AG09309 (cell line): ENCODE measurements around the gene SEMA4C.

ENCODE experiments used
- DNase-seq: peaks from one replicate; pipeline ENCODE4 v3.0.0-alpha.2; 2010; ENCODE audit warnings: low read depth
- H3K4me3 ChIP-seq: 2 replicates; pipeline ENCODE4 v1.5.1; 2011; ENCODE audit warnings: mild to moderate bottlenecking, low read depth, low read length, moderate library complexity; ENCODE audit not compliant: control insufficient read depth
- TF ChIP-seq, protein P1 (sequence below): IDR thresholded peaks from 2 replicates; pipeline ENCODE4 v1.5.1; 2011; ENCODE audit warnings: mild to moderate bottlenecking, low read depth, low read length, inconsistent platforms; ENCODE audit not compliant: insufficient read depth, control insufficient read depth; ENCODE audit errors: missing control alignments

SEMA4C gene

DNA sequence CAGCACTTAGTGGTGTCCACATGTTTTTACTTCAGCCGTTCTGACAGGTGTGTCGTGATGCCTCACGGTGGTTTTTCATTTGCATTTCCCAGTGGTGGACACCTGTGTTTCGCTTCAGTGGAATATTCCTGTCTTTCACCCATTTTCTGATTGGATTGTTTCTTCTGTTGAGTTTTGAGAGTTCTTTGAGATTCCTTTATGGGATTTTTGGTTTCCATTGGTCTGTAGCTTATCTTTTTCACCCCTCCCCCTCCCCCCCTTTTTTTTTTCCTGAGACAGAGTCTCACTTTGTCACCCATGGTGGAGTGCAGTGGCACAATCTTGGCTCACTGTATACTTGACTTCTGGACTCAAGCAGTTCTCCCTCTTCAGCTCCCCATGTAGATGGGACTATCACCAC is 34.0 kb downstream of the SEMA4C start:
- H3K4me3 ChIP-seq: no peak overlapping the region
- TF ChIP-seq, protein P1, sequence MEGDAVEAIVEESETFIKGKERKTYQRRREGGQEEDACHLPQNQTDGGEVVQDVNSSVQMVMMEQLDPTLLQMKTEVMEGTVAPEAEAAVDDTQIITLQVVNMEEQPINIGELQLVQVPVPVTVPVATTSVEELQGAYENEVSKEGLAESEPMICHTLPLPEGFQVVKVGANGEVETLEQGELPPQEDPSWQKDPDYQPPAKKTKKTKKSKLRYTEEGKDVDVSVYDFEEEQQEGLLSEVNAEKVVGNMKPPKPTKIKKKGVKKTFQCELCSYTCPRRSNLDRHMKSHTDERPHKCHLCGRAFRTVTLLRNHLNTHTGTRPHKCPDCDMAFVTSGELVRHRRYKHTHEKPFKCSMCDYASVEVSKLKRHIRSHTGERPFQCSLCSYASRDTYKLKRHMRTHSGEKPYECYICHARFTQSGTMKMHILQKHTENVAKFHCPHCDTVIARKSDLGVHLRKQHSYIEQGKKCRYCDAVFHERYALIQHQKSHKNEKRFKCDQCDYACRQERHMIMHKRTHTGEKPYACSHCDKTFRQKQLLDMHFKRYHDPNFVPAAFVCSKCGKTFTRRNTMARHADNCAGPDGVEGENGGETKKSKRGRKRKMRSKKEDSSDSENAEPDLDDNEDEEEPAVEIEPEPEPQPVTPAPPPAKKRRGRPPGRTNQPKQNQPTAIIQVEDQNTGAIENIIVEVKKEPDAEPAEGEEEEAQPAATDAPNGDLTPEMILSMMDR: no peak
- DNase-seq: no peak

- TF ChIP-seq, protein P1: no peak
- no peak for DNase-seq
- H3K4me3 ChIP-seq: no peak overlapping the region
Observed at GRCh38 chr2:96832754-96833507, 36.9 kb downstream of the SEMA4C start.

GRCh38 chr2:96832408-96832753 is 37.5 kb downstream of the SEMA4C start:
- DNase-seq: no peak
- no peak overlapping the region for H3K4me3 ChIP-seq
- TF ChIP-seq, protein P1: no peak

DNA sequence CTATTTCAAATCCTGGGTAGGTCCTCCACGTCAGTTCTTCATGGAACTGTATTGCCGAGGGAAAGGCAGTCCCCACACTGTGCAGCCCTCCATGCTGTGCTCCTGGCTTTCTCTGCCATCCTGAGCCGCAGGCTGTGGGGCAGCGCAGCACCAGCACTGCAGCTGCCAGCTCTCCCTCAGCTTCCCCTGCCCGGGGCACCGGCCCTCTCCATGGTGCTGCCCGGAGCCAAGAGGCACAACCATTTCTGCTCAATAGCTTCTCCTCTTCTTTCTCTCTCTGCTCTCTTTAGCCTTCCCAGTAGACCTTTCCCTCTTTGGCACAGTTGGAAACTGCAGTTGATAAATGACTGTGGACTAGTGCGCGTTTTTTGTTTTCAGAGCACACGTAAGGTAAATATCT is 38.2 kb downstream of the SEMA4C start:
- no peak for DNase-seq
- H3K4me3 ChIP-seq: no peak overlapping the region
- TF ChIP-seq, protein P1: no peak

DNA sequence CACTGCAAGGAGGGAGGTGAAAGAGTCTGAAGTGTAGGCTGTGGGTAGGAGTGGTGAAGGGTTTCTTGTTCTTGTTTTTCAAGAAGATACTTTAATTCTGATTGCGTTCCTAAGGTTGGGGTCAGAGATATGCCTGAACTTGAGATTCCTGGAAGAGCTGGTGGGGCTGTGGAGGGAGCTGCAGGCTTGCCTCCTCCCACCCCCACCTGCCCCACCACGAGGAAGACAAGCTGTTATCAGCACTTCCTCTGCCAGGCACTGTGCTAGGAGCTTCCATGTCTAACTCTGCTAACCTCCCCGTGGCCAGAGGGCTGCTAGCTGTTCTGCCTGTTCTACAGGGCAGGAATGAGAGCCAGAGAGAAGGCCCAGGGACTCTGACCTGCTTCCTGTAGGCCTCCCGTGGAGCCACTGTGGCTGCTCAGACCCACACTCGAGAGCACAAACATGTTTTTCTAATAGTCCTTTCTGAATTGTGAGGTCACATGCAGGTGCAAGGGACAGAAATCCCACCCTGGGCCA is 39.8 kb downstream of the SEMA4C start:
- no peak overlapping the region for H3K4me3 ChIP-seq
- no peak for DNase-seq
- TF ChIP-seq, protein P1: no peak

- TF ChIP-seq, protein P1: no peak
- no peak overlapping the region for H3K4me3 ChIP-seq
- no peak for DNase-seq
Observed at GRCh38 chr2:96828874-96829273, 41.0 kb downstream of the SEMA4C start.
